HFFc6 (cell line): ENCODE data around the gene DOCK2. TPM values are rescaled to one million over a fixed set of nuclear protein-coding genes. Genes with fewer than 3 reads are reported as not detected.

Source experiments
- DNase-seq: peaks from one replicate; pipeline ENCODE4 v3.0.0-alpha.2; 2018
- H3K27ac Mint-ChIP-seq: 2 replicates; pipeline ENCODE4 v1.8.0; 2020; ENCODE audit warnings: mild to moderate bottlenecking, mixed read lengths
- H3K27me3 Mint-ChIP-seq: 2 replicates; pipeline ENCODE4 v1.8.0; 2021; ENCODE audit warnings: mild to moderate bottlenecking, moderate library complexity, mixed read lengths; ENCODE audit not compliant: insufficient read depth
- H3K36me3 Mint-ChIP-seq: 2 replicates; pipeline ENCODE4 v1.8.0; 2021; ENCODE audit warnings: low read depth, mixed read lengths
- H3K4me1 Mint-ChIP-seq: 2 replicates; pipeline ENCODE4 v1.8.0; 2020; ENCODE audit warnings: low read depth, mixed read lengths
- H3K4me3 Mint-ChIP-seq: 2 replicates; pipeline ENCODE4 v1.8.0; 2020; ENCODE audit warnings: mild to moderate bottlenecking, moderate library complexity, mixed read lengths
- H3K9me3 Mint-ChIP-seq: 2 replicates; pipeline ENCODE4 v1.8.0; 2020; ENCODE audit warnings: mild to moderate bottlenecking, mixed read lengths
- total RNA-seq, 6 experiments: library from RNA; stranded (reverse); fragmentation: NEBNext Ultra II Directional; extraction: Animal tissue kit (Norgen Biotek cat#: 25700); gene quantifications; 2 replicates in 1 of 6; 3 replicates in 5 of 6; pipeline ENCODE4 v1.2.3, GENCODE V29; 2021
- TF ChIP-seq, protein P1 (sequence below): fragments of 200-600 bp; sonication (generic); IDR thresholded peaks from 2 replicates; pipeline ENCODE4 v1.5.0; 2021; ENCODE audit warnings: antibody characterized with exemption, mild to moderate bottlenecking

Gene DOCK2
- total RNA-seq, 6 experiments from 2014 or later = 1.4 to 6.5 (median 3.0) TPM

DNA sequence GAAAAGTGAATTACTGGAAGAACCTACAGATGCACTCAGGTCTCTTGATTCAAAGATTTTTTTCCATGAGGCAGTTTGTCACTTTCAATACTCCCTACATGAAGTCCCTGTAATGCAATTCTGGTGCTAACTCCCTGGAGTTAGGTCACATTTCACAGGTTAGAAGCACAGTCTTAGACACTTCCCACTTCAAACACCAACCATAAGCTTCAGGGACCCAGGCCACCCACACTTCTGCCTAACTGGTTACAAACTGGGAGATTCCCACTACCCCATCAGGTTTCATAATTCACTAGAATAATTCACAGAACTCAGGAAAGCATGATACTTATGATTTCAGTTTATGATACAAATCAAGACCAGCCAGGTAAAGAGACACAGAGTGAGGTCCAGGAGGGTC is 439.7 kb downstream of the DOCK2 start:
- TF ChIP-seq, protein P1, sequence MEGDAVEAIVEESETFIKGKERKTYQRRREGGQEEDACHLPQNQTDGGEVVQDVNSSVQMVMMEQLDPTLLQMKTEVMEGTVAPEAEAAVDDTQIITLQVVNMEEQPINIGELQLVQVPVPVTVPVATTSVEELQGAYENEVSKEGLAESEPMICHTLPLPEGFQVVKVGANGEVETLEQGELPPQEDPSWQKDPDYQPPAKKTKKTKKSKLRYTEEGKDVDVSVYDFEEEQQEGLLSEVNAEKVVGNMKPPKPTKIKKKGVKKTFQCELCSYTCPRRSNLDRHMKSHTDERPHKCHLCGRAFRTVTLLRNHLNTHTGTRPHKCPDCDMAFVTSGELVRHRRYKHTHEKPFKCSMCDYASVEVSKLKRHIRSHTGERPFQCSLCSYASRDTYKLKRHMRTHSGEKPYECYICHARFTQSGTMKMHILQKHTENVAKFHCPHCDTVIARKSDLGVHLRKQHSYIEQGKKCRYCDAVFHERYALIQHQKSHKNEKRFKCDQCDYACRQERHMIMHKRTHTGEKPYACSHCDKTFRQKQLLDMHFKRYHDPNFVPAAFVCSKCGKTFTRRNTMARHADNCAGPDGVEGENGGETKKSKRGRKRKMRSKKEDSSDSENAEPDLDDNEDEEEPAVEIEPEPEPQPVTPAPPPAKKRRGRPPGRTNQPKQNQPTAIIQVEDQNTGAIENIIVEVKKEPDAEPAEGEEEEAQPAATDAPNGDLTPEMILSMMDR = no peak
- no peak for DNase-seq
- Mint-ChIP-seq H3K36me3 (no peaks in the 10 kb centered on the region), H3K9me3 (no peaks in the 10 kb centered on the region), H3K4me1 (no peaks in the 10 kb centered on the region), H3K27ac (no peak overlapping the region), H3K4me3 (no peak overlapping the region), H3K27me3 (peaks cover 20% of the 10 kb centered on the region)

DNA sequence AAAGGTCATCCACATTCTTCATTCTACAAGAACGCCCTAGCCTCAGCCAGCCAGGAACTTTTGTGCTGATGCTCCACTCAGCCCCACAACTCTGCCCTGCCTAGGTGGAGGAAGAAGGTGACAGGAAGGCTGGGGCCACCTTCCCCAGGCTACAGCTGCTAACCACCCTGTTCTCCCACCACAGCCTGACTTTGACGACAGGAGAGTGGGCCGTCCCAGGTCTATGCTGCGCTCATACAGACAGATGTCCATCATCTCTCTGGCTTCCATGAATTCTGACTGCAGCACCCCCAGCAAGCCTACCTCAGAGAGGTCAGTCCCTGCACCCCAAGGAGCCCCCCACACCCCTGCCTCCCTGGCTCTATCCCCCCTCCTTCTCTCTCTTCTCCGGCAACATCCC is 440.5 kb downstream of the DOCK2 start:
- H3K9me3 Mint-ChIP-seq = no peaks in the 10 kb centered on the region
- TF ChIP-seq, protein P1 = no peak
- H3K27ac Mint-ChIP-seq = no peak overlapping the region
- H3K36me3 Mint-ChIP-seq = no peaks in the 10 kb centered on the region
- no peak for DNase-seq
- no peaks in the 10 kb centered on the region for H3K4me1 Mint-ChIP-seq
- no peak overlapping the region for H3K4me3 Mint-ChIP-seq
- peaks cover 20% of the 10 kb centered on the region for H3K27me3 Mint-ChIP-seq

DNA sequence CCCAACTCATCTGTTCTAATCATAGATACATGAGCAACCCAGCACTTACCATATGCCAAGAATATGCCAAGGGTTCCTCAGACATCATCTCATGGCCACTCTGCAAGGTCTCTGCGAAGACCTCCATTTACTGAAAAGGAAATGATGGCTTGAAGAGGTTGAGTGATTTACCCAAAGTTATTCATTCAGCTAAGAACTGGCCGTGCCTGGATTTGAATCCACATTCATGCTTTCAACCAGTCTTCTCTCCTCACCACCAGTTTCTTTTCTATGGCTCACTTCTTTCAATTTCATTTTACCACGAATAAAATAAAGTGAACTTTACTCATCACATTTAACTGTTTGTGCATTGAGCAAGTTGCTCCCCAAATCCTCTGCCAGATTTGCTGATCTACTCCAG is 441.4 kb downstream of the DOCK2 start:
- H3K9me3 Mint-ChIP-seq = no peaks in the 10 kb centered on the region
- no peak overlapping the region for H3K27ac Mint-ChIP-seq
- no peak overlapping the region for H3K4me3 Mint-ChIP-seq
- TF ChIP-seq, protein P1 = no peak
- H3K4me1 Mint-ChIP-seq = no peaks in the 10 kb centered on the region
- H3K36me3 Mint-ChIP-seq = no peaks in the 10 kb centered on the region
- peaks cover 27% of the 10 kb centered on the region for H3K27me3 Mint-ChIP-seq
- no peak for DNase-seq

DNA sequence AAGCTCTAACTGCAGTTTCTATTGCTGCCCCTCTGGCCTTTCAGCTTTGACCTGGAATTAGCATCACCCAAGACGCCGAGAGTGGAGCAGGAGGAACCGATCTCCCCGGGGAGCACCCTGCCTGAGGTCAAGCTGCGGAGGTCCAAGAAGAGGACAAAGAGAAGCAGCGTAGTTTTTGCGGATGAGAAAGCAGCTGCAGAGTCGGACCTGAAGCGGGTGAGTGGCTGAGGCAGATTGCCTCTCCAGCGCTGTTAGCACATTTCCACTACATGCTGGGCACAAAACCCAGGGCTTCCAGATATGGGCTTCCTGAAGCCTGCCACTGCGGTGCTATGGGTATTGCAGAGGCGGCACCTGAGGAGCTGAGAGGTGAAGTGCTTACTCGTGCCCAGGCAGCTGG is 441.9 kb downstream of the DOCK2 start:
- Mint-ChIP-seq H3K4me1 (no peaks in the 10 kb centered on the region), H3K4me3 (no peak overlapping the region), H3K27ac (no peak overlapping the region), H3K27me3 (peaks cover 31% of the 10 kb centered on the region), H3K36me3 (no peaks in the 10 kb centered on the region), H3K9me3 (no peaks in the 10 kb centered on the region)
- DNase-seq = no peak
- TF ChIP-seq, protein P1 = no peak

DNA sequence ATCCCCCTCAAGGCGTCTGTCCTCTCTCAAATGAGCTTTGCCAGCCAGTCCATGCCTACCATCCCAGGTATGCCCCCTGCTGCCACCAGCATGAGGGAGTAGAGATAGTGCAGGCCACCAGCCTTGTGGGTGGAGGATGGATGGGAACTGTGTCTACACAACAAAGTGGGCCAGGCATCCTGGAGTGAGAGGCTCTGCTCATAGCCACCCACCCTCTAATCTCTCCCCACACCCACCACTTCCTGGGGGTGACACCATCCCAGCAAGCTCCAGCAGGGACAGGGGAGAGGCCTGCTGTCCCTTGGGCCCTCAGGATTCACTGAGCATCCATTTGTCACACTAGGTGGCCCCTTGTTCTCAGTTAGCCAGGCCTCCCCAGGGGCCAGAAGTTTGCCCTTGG is 443.1 kb downstream of the DOCK2 start:
- H3K4me1 Mint-ChIP-seq = no peaks in the 10 kb centered on the region
- H3K36me3 Mint-ChIP-seq = no peaks in the 10 kb centered on the region
- H3K9me3 Mint-ChIP-seq = no peaks in the 10 kb centered on the region
- H3K27ac Mint-ChIP-seq = no peak overlapping the region
- H3K27me3 Mint-ChIP-seq = peaks cover 27% of the 10 kb centered on the region
- DNase-seq = no peak
- TF ChIP-seq, protein P1 = no peak
- no peak overlapping the region for H3K4me3 Mint-ChIP-seq
